C4-2B (cell line): ENCODE results near the gene RGS9.

Source experiments
- CTCF ChIP-seq: fragments of 450-650 bp; conservative IDR thresholded peaks from 2 replicates; pipeline ENCODE4 v1.5.1; 2017; ENCODE audit warnings: mild to moderate bottlenecking
- ZFX ChIP-seq: fragments of 450-650 bp; IDR thresholded peaks from 2 replicates; pipeline ENCODE4 v1.6.1; 2017

- TF ChIP-seq ZFX (no peak), CTCF (no peak)
Observed at GRCh38 chr17:65154770-65155589, 17.8 kb downstream of the RGS9 start.
